HepG2 (cell line): ENCODE measurements around the gene RBM19. TPM values are rescaled to one million over a fixed set of nuclear protein-coding genes. Genes with fewer than 3 reads are reported as not detected.
A peak's percentile ranks its signal among the peaks of the same experiment; 100 is the strongest.

Experiments used
- BRCA1 ChIP-seq: sonication (generic); formaldehyde crosslinking; IDR thresholded peaks from 2 replicates; pipeline ENCODE4 v1.4.0; 2020; ENCODE audit warnings: missing genetic modification reagents
- DMAP1 ChIP-seq: IDR thresholded peaks from 2 replicates; pipeline ENCODE4 v1.6.1; 2016
- DNMT1 ChIP-seq: sonication (generic); formaldehyde crosslinking; IDR thresholded peaks from 2 replicates; pipeline ENCODE4 v1.5.1; 2020; ENCODE audit warnings: mild to moderate bottlenecking, missing genetic modification reagents
- EP300 ChIP-seq, 3 experiments: sonication (generic) in 1 of 3; formaldehyde crosslinking in 1 of 3; IDR thresholded peaks; 2 replicates each; pipeline versions ENCODE4 v1.5.1 to v1.6.1; 2011 to 2020; ENCODE audit warnings: low read depth in 2 of 3, low read length in 2 of 3, borderline replicate concordance in 1 of 3, improper control_type of control experiment in 1 of 3, mild to moderate bottlenecking in 1 of 3, missing genetic modification reagents in 1 of 3, moderate library complexity in 1 of 3
- FOSL1 ChIP-seq: sonication (generic); formaldehyde crosslinking; IDR thresholded peaks from 2 replicates; pipeline ENCODE4 v1.9.0; 2021; ENCODE audit warnings: missing genetic modification reagents, borderline replicate concordance
- FOXK1 ChIP-seq: sonication (generic); formaldehyde crosslinking; IDR thresholded peaks from 2 replicates; pipeline ENCODE4 v1.4.0; 2020; ENCODE audit warnings: low read depth, missing genetic modification reagents, borderline replicate concordance
- HOXA3 ChIP-seq: sonication (generic); formaldehyde crosslinking; IDR thresholded peaks from 2 replicates; pipeline ENCODE4 v1.5.0; 2020; ENCODE audit warnings: missing genetic modification reagents
- JUND ChIP-seq: sonication (generic); formaldehyde crosslinking; IDR thresholded peaks from 2 replicates; pipeline ENCODE4 v1.8.0; 2022; ENCODE audit warnings: mild to moderate bottlenecking, missing genetic modification reagents
- MAFG ChIP-seq: sonication (generic); formaldehyde crosslinking; IDR thresholded peaks from 2 replicates; pipeline ENCODE4 v1.5.1; 2020; ENCODE audit warnings: mild to moderate bottlenecking, missing genetic modification reagents
- NBN ChIP-seq: fragments of 450-650 bp; conservative IDR thresholded peaks from 2 replicates; pipeline ENCODE4 v1.6.1; 2017
- NRL ChIP-seq: sonication (generic); formaldehyde crosslinking; IDR thresholded peaks from 2 replicates; pipeline ENCODE4 v1.5.0; 2020; ENCODE audit warnings: missing genetic modification reagents, mild to moderate bottlenecking, moderate library complexity, borderline replicate concordance
- SNAPC2 ChIP-seq: sonication (generic); formaldehyde crosslinking; IDR thresholded peaks from 2 replicates; pipeline ENCODE4 v1.8.1; 2022; ENCODE audit warnings: mild to moderate bottlenecking, missing genetic modification reagents
- ZNF75D ChIP-seq: sonication (generic); formaldehyde crosslinking; IDR thresholded peaks from 2 replicates; pipeline ENCODE4 v1.8.1; 2023; ENCODE audit warnings: missing genetic modification reagents, mild to moderate bottlenecking, borderline replicate concordance
- polyA plus RNA-seq, 8 experiments: library from polyadenylated mRNA; depleted of rRNA in 3 of 8; stranded (reverse) in 7 of 8; unstranded in 1 of 8; fragments of >200 nt; fragmentation: Illumina TruSeq in 4 of 8; extraction: Trizol in 4 of 8; gene quantifications; 2 replicates each; pipeline versions ENCODE4 v1.2.1 to v1.2.3, GENCODE V29; 2011 to 2016; ENCODE audit warnings: low read depth in 4 of 8, missing spikeins in 1 of 8, mixed read lengths in 1 of 8; ENCODE audit not compliant: insufficient read depth in 1 of 8
- total RNA-seq, 5 experiments: library from RNA; depleted of rRNA; stranded (reverse); fragments of >200 nt; fragmentation: Illumina TruSeq; extraction: Trizol; gene quantifications; 2 replicates each; pipeline ENCODE4 v1.2.3, GENCODE V29; 2016; ENCODE audit warnings: low read depth in 1 of 5
- TF ChIP-seq, protein P1 (sequence below): sonication (generic); formaldehyde crosslinking; IDR thresholded peaks from 2 replicates; pipeline ENCODE4 v1.4.0; 2020; ENCODE audit warnings: missing genetic modification reagents, borderline replicate concordance
- TF ChIP-seq, protein P2 (sequence below): sonication (generic); formaldehyde crosslinking; IDR thresholded peaks from 2 replicates; pipeline ENCODE4 v1.5.0; 2020; ENCODE audit warnings: mild to moderate bottlenecking, missing genetic modification reagents
- TF ChIP-seq, protein P3 (sequence below): sonication (generic); formaldehyde crosslinking; IDR thresholded peaks from 2 replicates; pipeline ENCODE4 v1.5.0; 2020; ENCODE audit warnings: missing genetic modification reagents
- TF ChIP-seq, protein P4 (sequence below): IDR thresholded peaks from 2 replicates; pipeline ENCODE4 v1.6.1; 2012; ENCODE audit warnings: low read length, improper control_type of control experiment

RBM19 gene
- total and polyA plus RNA-seq, 2 of the 13 experiments (the other 11 are each of a cell fraction or from before 2014, with no cell fraction given) = 19.3 to 32.2 TPM

DNA sequence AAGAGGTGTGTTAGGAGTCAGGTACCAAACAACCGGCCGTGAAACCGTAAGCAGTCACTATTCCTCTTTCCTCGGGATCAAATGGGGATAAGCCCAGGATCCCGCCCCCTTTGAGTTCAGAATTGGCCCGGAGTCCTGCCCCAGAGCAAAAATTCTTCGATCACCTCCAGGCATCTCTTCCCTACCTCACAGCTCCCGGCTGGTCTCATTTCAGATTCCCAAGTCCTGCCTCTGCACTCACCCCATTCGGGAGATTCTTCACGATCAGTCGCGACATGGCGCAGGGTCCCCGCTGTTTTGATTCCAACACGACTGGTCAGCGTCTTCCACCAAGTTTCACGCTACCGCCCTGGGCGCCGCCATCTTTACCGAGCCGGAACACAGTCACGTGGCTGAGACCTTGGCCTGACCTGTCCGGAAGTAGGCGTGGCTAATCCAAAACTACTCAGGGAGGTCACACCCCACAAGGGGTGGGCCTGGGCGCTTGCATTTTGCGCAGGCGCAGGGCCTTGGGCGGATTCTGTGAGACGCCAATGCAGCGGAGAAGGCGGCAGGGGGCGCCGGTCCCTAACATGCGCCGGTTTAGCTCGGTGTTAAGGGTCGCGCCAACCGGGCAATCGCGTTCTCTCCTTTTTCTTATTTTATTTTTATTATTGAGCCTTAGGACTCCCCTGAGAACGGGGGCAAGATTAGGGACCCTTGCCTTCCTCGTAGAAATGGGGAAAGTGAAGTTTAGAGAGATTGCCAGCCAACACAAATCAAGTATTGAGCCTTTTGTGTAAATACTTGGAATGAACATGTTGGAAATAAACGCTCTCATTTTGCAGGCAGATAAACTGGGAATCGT lies at the start of gene RBM19 (continued):
- TF ChIP-seq FOSL1 (CRISPR knock-in tag) (no peak), HOXA3 (peak; percentile 73; the same call in 1 of the 2 replicates), NRL (CRISPR knock-in tag) (peak; percentile 29; the same call in 1 of the 2 replicates), EP300 (IDR thresholded peaks at IDR 0.05; ENCODE audit: low read depth in 2 of 2, low read length in 2 of 2) (no peak), EP300 (CRISPR knock-in tag; IDR thresholded peaks at IDR 0.05; ENCODE audit: borderline replicate concordance) (0 out of 2 replicates have a peak, but pooled peaks have one; percentile 9), BRCA1 (CRISPR knock-in tag) (no peak), DNMT1 (CRISPR knock-in tag) (no peak), ZNF75D (CRISPR knock-in tag) (no peak), DMAP1 (peak; percentile 83; the same call in 1 of the 2 replicates), FOXK1 (CRISPR knock-in tag) (peak; percentile 83; the same call in 1 of the 2 replicates), JUND (CRISPR knock-in tag) (no peak), SNAPC2 (CRISPR knock-in tag) (no peak), NBN (no peak), MAFG (CRISPR knock-in tag) (no peak)
- TF ChIP-seq, protein P1, sequence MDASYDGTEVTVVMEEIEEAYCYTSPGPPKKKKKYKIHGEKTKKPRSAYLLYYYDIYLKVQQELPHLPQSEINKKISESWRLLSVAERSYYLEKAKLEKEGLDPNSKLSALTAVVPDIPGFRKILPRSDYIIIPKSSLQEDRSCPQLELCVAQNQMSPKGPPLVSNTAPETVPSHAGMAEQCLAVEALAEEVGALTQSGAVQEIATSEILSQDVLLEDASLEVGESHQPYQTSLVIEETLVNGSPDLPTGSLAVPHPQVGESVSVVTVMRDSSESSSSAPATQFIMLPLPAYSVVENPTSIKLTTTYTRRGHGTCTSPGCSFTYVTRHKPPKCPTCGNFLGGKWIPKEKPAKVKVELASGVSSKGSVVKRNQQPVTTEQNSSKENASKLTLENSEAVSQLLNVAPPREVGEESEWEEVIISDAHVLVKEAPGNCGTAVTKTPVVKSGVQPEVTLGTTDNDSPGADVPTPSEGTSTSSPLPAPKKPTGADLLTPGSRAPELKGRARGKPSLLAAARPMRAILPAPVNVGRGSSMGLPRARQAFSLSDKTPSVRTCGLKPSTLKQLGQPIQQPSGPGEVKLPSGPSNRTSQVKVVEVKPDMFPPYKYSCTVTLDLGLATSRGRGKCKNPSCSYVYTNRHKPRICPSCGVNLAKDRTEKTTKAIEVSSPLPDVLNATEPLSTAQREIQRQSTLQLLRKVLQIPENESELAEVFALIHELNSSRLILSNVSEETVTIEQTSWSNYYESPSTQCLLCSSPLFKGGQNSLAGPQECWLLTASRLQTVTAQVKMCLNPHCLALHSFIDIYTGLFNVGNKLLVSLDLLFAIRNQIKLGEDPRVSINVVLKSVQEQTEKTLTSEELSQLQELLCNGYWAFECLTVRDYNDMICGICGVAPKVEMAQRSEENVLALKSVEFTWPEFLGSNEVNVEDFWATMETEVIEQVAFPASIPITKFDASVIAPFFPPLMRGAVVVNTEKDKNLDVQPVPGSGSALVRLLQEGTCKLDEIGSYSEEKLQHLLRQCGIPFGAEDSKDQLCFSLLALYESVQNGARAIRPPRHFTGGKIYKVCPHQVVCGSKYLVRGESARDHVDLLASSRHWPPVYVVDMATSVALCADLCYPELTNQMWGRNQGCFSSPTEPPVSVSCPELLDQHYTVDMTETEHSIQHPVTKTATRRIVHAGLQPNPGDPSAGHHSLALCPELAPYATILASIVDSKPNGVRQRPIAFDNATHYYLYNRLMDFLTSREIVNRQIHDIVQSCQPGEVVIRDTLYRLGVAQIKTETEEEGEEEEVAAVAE (CRISPR knock-in tag) = no peak; the same call in 1 of the 2 replicates
- TF ChIP-seq, protein P2, sequence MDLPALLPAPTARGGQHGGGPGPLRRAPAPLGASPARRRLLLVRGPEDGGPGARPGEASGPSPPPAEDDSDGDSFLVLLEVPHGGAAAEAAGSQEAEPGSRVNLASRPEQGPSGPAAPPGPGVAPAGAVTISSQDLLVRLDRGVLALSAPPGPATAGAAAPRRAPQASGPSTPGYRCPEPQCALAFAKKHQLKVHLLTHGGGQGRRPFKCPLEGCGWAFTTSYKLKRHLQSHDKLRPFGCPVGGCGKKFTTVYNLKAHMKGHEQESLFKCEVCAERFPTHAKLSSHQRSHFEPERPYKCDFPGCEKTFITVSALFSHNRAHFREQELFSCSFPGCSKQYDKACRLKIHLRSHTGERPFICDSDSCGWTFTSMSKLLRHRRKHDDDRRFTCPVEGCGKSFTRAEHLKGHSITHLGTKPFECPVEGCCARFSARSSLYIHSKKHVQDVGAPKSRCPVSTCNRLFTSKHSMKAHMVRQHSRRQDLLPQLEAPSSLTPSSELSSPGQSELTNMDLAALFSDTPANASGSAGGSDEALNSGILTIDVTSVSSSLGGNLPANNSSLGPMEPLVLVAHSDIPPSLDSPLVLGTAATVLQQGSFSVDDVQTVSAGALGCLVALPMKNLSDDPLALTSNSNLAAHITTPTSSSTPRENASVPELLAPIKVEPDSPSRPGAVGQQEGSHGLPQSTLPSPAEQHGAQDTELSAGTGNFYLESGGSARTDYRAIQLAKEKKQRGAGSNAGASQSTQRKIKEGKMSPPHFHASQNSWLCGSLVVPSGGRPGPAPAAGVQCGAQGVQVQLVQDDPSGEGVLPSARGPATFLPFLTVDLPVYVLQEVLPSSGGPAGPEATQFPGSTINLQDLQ = no peak
- TF ChIP-seq, protein P3, sequence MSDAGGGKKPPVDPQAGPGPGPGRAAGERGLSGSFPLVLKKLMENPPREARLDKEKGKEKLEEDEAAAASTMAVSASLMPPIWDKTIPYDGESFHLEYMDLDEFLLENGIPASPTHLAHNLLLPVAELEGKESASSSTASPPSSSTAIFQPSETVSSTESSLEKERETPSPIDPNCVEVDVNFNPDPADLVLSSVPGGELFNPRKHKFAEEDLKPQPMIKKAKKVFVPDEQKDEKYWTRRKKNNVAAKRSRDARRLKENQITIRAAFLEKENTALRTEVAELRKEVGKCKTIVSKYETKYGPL (CRISPR knock-in tag) = no peak
- TF ChIP-seq, protein P4, sequence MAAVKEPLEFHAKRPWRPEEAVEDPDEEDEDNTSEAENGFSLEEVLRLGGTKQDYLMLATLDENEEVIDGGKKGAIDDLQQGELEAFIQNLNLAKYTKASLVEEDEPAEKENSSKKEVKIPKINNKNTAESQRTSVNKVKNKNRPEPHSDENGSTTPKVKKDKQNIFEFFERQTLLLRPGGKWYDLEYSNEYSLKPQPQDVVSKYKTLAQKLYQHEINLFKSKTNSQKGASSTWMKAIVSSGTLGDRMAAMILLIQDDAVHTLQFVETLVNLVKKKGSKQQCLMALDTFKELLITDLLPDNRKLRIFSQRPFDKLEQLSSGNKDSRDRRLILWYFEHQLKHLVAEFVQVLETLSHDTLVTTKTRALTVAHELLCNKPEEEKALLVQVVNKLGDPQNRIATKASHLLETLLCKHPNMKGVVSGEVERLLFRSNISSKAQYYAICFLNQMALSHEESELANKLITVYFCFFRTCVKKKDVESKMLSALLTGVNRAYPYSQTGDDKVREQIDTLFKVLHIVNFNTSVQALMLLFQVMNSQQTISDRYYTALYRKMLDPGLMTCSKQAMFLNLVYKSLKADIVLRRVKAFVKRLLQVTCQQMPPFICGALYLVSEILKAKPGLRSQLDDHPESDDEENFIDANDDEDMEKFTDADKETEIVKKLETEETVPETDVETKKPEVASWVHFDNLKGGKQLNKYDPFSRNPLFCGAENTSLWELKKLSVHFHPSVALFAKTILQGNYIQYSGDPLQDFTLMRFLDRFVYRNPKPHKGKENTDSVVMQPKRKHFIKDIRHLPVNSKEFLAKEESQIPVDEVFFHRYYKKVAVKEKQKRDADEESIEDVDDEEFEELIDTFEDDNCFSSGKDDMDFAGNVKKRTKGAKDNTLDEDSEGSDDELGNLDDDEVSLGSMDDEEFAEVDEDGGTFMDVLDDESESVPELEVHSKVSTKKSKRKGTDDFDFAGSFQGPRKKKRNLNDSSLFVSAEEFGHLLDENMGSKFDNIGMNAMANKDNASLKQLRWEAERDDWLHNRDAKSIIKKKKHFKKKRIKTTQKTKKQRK = no peak
